ENCODE measurements around the gene TGFB2. TPM values are rescaled to one million over a fixed set of nuclear protein-coding genes. Genes with fewer than 3 reads are reported as not detected.

Gene TGFB2
- total and polyA plus RNA-seq, 2 experiments from 2014 or later, result 13.6 to 17.1 TPM

DNA sequence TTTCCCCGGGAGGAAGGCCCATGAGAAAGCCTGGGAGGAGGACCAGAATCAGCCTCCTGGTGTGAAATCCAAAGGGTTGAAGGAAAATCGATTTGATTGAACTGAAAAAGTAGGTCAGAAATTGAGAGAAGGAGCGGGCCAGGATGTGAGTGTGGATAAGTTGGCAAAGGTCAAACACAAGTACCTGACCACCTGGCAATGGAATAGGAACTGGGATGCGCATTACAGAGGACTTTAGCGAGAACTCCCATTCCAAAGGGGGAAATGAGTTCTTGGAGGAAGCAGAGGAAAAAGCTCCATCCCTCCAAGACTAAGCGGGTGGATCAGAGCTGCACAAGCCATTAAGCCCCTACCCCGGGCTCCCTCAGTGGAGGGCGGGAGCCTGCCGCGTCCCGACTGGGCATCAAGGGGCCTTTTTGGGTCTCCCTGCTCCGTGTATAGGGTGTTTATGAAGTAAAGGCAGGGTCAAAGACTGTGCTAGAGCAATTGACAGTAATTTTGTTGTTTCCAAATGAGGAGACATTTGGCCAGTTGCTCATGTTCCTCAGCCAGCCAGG lies 56.4 kb downstream of the TGFB2 start:
- TF ChIP-seq, protein P1, sequence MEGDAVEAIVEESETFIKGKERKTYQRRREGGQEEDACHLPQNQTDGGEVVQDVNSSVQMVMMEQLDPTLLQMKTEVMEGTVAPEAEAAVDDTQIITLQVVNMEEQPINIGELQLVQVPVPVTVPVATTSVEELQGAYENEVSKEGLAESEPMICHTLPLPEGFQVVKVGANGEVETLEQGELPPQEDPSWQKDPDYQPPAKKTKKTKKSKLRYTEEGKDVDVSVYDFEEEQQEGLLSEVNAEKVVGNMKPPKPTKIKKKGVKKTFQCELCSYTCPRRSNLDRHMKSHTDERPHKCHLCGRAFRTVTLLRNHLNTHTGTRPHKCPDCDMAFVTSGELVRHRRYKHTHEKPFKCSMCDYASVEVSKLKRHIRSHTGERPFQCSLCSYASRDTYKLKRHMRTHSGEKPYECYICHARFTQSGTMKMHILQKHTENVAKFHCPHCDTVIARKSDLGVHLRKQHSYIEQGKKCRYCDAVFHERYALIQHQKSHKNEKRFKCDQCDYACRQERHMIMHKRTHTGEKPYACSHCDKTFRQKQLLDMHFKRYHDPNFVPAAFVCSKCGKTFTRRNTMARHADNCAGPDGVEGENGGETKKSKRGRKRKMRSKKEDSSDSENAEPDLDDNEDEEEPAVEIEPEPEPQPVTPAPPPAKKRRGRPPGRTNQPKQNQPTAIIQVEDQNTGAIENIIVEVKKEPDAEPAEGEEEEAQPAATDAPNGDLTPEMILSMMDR (IDR thresholded peaks at IDR 0.05; ENCODE audit: poor library complexity), result no peak
- Histone ChIP-seq H3K4me1 (ENCODE audit: insufficient read depth) (peaks cover 14% of the 10 kb centered on the region), H3K36me3 (replicated peaks; ENCODE audit: insufficient read depth, low read depth) (no peaks in the 10 kb centered on the region), H3K27me3 (no peaks in the 10 kb centered on the region), H3K9me2 (replicated peaks; ENCODE audit: insufficient read depth) (no peaks in the 10 kb centered on the region), H3K4me3 (no peak overlapping the region), H3K27ac (peak overlapping the region; percentile 27), H3K9me3 (ENCODE audit: low read depth) (no peaks in the 10 kb centered on the region), H4K20me1 (ENCODE audit: insufficient read depth, poor library complexity, severe bottlenecking) (peaks cover 6% of the 10 kb centered on the region), H2AFZ (no peak overlapping the region), H3K4me2 (peak overlapping the region; percentile 50), H3K79me2 (peaks cover 14% of the 10 kb centered on the region)
- WGBS (ENCODE audit: low lambda C conversion rate, missing lambda C conversion rate), result 91% methylated on average over 12 of the region's 12 CpGs
- no peak for DNase-seq (ENCODE audit: low spot score)

DNA sequence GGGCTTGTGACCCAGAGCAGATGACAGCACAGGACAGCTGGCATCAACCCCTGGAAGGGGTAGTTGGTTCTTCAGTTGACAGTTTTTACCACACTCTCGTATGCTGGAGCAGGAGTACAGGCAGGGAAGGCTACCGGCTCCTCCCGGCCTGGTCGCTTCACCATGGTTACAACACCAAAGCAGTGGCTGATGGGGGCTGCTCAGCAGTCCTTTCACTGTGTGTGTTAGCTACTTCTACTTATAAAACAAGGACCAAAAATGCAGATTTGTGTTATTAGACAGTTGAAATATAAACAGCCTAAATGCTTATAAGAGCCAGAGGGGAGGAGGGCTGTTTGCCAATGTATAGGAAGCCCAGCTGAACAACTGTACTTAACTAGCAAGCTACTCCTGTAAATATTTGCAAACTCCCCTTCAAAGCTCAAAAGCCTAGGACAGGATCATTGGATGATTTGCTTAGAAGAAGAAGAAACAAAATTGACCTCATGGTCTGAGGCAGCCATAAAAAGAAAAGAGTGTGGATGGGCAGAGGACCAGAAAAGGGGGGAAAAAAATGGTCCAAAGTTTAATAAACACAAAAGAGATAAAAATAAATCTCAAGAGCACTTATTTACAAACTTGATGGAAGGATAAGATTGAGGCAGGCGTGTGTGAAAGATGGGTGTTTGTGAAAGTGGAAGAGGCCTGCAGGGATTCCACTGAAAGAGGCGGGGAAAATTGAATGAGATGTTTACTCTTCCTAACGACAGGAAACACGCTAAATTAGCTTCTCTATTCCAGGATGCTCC lies 57.1 kb downstream of the TGFB2 start:
- H3K4me2 ChIP-seq, result peak overlapping the region; percentile 50
- H3K79me2 ChIP-seq, result peaks cover 14% of the 10 kb centered on the region
- H3K9me2 ChIP-seq (replicated peaks; ENCODE audit: insufficient read depth), result no peaks in the 10 kb centered on the region
- no peaks in the 10 kb centered on the region for H3K36me3 ChIP-seq (replicated peaks; ENCODE audit: insufficient read depth, low read depth)
- H2AFZ ChIP-seq, result no peak overlapping the region
- no peaks in the 10 kb centered on the region for H3K9me3 ChIP-seq (ENCODE audit: low read depth)
- H3K4me1 ChIP-seq (ENCODE audit: insufficient read depth), result peaks cover 14% of the 10 kb centered on the region
- WGBS (ENCODE audit: low lambda C conversion rate, missing lambda C conversion rate), result 26% methylated on average over 8 of the region's 8 CpGs
- no peaks in the 10 kb centered on the region for H3K27me3 ChIP-seq
- H4K20me1 ChIP-seq (ENCODE audit: insufficient read depth, poor library complexity, severe bottlenecking), result peaks cover 6% of the 10 kb centered on the region
- peak overlapping the region; percentile 27 for H3K27ac ChIP-seq
- H3K4me3 ChIP-seq, result no peak overlapping the region
- TF ChIP-seq EZH2 (IDR thresholded peaks at IDR 0.05; ENCODE audit: borderline replicate concordance), result no peak
- peak; percentile 85 for TF ChIP-seq EZH2phosphoT487 (IDR thresholded peaks at IDR 0.05; ENCODE audit: low read depth, severe bottlenecking, unreplicated experiment)
- TF ChIP-seq, protein P1 (IDR thresholded peaks at IDR 0.05; ENCODE audit: poor library complexity), result no peak
- peak; percentile 43 for DNase-seq (ENCODE audit: low spot score)

DNA sequence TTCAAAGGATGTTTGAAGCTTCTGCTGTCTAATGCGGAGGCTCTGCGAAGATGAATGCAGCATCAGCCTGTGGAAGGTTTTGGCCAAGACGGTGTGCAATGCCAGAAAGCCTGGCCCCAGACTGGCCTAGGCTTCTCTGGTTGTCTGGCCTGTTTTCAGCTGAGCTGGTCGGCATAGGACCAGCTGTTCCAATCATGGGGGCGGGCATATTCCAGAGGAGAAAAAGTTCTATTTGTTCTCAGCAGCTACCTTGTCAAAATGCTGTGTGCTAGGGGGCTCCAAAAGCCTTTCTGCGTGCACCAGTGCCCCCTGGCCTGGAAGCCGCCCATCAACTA lies 57.6 kb downstream of the TGFB2 start:
- WGBS (ENCODE audit: low lambda C conversion rate, missing lambda C conversion rate), result 63% methylated on average over 7 of the region's 7 CpGs
- H3K9me3 ChIP-seq (ENCODE audit: low read depth), result no peaks in the 10 kb centered on the region
- H3K27me3 ChIP-seq, result no peaks in the 10 kb centered on the region
- no peaks in the 10 kb centered on the region for H3K9me2 ChIP-seq (replicated peaks; ENCODE audit: insufficient read depth)
- no peak for TF ChIP-seq EZH2 (IDR thresholded peaks at IDR 0.05; ENCODE audit: borderline replicate concordance)
- TF ChIP-seq EZH2phosphoT487 (IDR thresholded peaks at IDR 0.05; ENCODE audit: low read depth, severe bottlenecking, unreplicated experiment), result no peak
- TF ChIP-seq, protein P1 (IDR thresholded peaks at IDR 0.05; ENCODE audit: poor library complexity), result no peak
- no peak overlapping the region for H3K4me2 ChIP-seq
- peaks cover 14% of the 10 kb centered on the region for H3K4me1 ChIP-seq (ENCODE audit: insufficient read depth)
- H3K79me2 ChIP-seq, result peaks cover 14% of the 10 kb centered on the region
- no peak overlapping the region for H3K27ac ChIP-seq
- H3K4me3 ChIP-seq, result no peak overlapping the region
- peaks cover 6% of the 10 kb centered on the region for H4K20me1 ChIP-seq (ENCODE audit: insufficient read depth, poor library complexity, severe bottlenecking)
- no peak for DNase-seq (ENCODE audit: low spot score)
- no peaks in the 10 kb centered on the region for H3K36me3 ChIP-seq (replicated peaks; ENCODE audit: insufficient read depth, low read depth)
- H2AFZ ChIP-seq, result no peak overlapping the region
